Activated effector memory CD4-positive, alpha-beta T cell treated with anti-CD3 and anti-CD28 coated beads, Interleukin-2, amount 50 U/mL, for 16 hours (primary cell): ENCODE measurements around the gene PPP1R16B.

Experiments
- DNase-seq: peaks from one replicate; pipeline ENCODE4 v3.0.0-alpha.2; 2020

Gene PPP1R16B

DNA sequence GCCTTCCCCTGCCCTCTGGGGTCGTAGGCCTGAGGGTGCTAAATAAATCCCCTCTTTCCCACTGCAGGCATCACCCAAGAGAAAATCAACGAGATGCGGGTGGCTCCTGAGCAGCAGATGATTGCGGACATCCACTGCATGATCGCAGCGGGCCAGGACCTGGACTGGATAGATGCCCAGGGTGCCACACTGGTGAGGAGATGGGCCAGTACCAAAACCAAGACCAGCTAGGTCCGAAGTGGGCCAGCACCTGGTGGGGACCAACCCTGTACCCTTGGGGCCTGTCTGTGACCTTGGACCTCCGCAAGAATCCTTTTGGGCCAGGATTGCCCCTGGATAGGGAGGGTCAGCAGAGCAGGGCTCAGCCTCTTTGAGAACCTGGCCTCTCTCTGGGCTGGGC is 97.1 kb downstream of the PPP1R16B start:
- no peak for DNase-seq

DNA sequence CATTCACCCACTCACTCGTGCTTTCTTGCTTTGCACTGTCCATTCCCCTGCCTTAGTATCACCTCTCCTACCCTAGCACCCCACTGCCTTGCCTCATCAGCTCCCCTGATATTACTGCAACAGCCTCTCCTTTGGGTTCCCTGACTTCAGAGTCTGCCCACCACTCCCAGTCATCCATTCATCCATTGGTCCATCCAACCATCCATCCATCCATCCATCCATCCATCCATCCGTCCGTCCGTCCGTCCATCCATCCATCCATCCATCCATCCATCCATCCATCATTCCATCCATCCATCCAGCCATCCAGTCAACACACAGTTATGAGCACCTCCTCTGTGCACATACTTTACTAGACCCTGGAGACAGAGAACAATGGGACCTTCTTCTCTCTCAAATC is 97.8 kb downstream of the PPP1R16B start:
- DNase-seq, result no peak

DNA sequence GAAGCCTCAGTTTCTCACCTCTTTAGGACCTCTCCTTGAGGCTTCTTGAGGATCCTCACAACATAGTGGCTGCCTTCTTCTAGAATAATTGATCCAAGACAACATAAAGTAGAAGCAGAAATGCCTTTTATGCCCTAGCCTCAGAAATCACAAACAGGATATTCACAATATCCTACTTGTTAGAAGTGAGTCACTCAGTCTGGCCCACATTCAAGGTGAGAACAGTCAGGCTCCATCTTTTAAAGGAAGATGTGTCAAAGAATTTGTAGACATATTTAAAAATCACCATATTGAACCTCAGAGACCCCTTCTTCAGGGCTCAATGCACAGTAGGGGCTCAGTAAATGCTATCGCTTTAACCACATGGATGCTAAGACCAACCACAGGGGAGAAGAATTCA is 99.9 kb downstream of the PPP1R16B start:
- no peak for DNase-seq

DNA sequence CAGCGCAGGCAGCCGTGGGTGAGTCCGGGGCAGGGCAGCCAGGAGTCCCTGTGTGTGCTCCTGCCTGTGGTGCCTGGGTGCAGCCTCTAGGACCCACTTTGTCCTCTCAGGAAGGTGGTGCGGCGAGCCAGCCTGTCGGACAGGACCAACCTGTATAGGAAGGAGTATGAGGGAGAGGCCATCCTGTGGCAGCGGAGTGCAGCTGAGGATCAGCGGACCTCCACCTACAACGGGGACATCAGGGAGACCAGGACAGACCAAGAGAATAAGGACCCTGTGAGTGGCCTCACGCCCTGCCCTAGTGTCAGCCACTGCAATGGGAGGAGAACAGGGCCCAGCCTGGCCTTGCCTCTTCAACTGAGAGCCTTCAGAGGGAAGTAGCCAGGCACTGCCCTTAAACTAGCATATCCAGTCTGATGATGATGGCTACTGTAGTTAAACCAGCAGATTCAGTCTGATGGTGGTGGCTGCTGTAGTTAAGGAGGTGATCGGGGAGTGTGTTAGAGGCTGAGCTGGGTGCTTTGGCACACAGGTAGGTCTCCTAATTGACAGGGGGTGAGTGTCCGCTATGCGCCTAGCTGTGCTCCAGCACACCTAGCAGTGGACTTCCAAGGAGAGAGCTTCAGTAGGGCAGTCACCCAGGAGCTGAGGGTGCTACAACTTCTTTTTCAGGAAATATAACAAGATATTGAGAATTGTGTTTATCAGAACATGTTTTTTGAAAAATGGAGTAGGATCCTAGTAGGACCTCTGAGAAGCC is 102.6 kb downstream of the PPP1R16B start:
- no peak for DNase-seq

DNA sequence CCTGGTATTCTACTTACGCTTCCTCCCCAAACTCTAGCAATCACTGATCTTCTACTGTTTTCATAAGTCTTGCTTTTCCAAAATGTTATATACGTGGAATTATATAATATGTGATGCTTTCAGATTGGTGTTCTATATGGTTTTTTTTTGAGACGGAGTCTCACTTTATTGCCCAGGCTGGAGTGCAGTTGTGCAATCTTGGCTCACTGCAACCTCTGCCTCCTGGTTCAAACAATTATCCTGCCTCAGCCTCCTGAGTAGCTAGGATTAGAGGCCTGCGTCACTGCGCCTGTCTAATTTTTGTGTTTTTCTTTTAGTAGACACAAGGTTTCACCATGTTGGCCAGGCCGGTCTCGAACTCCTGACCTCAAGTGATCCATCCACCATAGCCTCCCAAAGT is 109.9 kb downstream of the PPP1R16B start:
- DNase-seq, result no peak

DNA sequence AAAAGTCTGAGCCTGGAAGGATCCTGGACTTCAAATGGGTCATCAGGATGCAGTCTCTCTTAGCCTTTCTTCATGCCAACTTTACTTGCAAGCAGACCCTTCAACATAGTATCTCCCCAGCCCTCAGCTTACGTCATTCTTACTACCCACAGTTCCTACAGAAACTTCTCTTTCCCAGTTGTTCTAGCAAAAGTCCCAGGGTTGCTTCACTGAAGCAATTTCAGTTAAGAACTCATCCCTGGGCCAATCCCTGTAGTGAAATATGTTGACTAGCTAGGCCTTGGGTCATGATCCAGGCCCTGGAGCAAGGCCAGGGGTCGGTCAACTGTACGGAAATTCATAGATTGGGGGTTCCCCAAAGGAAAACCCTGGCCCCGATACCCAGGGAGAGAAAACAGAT is 112.2 kb downstream of the PPP1R16B start:
- no peak for DNase-seq

DNA sequence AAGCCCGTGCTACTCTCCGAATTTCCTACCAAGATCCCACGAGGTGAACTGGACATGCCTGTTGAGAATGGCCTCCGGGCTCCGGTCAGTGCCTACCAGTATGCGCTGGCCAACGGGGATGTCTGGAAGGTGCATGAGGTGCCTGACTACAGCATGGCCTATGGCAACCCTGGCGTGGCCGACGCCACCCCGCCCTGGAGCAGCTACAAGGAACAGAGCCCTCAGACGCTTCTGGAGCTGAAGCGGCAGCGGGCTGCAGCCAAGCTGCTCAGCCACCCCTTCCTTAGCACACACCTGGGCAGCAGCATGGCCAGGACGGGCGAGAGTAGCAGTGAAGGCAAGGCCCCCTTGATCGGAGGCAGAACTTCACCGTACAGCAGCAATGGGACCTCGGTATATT is 112.7 kb downstream of the PPP1R16B start:
- no peak for DNase-seq

DNA sequence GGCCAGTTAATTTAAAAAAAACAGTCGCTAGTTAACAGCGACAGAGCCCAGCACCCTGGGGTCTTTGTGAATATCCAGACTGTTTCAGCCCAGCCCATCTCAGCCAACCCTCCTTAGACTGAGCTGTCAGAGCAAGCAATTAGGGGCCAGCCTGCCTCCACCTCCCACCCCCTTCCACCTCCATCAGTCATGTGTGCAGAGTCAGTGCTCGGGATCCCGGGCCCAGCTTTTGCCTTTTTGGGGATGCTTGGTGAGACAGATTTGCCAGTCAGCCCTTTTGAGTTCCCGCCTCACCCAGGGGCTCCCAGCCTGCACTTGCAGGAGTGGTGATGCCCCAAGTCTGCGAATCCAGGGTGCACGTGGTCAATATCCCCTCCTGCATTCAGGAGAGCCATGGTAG is 114.2 kb downstream of the PPP1R16B start:
- DNase-seq, result no peak

DNA sequence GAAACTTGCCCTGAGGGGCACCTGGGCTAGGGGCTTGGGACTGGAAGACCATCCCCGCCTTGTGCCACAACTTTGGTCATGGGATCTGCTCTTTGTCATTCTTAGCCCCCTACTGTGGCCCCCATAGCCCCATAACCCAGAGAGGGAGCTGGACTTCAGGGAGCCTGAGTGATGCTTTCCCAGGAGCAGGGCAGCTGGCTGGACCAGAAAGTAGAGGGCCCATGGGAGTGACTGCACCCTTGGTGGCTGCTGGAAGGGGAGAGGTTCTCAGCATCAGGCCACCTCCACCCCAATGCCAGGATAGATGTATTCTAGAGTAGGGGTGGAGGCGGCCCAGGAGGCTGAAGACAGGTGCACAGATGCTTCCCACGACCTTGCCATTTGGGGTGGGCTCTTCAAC is 114.9 kb downstream of the PPP1R16B start:
- no peak for DNase-seq

DNA sequence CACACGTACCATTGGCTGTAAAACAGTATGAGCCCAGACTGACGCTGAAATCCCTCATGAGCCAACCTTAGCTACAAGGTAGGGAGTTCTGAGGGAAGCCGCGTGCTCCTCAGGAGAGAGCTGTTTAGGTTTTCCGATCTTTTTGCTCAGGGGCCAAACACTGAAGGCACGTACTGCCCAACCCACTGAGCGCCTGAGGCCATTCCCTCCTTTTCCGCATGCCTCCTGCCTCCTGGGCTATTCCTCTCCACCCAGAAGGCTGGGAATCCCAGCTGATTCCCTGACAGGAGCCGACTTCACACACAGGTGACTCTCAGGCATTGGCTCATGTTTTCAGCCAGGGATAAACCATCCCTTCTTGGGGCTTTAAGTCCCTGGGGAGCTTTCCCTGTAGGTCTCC is 115.4 kb downstream of the PPP1R16B start:
- no peak for DNase-seq

DNA sequence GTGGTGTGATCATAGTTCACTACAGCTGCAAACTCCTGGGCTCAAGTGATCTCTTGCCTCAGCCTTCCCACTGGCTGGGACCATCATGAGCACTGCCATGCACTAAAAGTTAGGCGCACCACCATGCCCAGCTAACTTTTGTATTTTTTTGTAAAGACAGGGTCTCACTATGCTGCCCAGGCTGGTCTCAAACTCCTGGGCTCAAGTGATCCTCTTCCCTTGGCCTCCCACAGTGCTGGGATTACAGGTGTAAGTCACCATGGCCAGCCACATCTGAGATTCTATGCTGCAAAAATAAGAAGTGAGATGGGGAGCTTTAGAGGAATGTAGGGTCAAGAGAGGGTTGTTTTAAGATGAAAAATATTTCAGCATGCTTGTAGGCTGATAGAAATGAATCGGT is 119.2 kb downstream of the PPP1R16B start:
- no peak for DNase-seq

DNA sequence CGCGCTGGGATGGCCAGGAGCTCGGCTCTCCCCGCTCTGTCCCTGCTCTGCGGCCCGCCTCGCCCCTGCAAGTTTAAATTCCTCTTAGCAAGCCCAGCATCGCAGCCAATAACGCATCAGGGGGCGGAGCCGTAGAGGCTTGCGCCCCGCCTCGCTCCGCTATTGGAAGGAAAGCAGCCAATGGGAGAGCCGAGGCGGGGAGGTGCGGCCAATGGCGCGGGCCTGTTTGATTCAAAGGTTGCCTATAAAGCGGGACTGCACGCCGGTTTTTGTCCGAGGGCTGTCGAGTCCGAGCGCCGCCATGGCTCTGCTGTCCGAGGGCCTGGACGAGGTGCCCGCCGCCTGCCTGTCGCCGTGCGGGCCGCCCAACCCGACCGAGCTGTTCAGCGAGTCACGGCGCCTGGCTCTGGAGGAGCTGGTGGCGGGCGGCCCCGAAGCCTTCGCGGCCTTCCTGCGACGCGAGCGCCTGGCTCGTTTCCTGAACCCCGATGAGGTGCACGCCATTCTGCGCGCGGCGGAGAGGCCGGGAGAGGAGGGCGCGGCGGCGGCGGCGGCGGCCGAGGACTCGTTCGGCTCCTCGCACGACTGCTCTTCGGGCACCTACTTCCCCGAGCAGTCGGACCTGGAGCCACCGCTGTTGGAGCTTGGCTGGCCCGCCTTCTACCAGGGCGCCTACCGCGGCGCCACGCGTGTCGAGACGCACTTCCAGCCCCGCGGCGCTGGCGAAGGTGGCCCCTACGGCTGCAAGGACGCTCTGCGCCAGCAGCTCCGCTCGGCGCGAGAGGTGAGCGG is 120.8 kb downstream of the PPP1R16B start, which contains the start of gene FAM83D:
Gene FAM83D, plus strand, starts transcription at position 276 of the 792 bp plus-strand sequence. Its CDS starts 26 bp downstream, at position 302.
- DNase-seq, result peak; percentile 98

DNA sequence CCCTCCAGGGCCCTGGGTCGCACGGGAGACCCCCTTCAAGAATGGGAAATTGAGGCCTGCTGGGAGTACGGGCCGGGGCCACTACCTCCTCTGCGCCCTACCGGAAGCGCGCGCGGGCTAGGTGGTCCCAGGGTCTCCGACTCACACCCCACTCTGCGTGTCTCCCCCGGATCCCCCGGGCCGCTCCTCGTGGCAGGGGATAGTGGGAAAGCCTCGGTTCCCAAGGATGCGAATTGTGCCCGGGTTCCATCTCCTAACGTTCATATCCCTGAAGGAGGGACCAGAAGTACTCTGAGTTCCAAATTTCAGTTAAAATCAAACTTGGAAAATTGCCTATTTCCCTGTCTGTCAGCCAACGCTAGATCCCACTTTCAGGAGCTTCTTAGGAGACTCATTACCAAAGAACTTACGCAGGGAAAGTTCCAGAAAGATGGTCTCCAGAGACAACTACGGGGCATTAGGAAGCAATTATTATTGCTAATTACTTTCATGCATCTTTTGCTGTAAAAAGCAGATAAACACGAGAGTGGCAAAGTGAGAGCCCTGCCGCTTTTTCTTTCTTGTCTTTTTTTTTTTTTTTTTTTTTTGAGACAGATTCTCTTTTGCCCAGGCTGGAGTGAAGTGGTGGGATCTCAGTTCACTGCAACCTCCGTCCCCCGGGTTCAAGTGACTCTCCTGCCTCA is 121.6 kb downstream of the PPP1R16B start:
- no peak for DNase-seq

DNA sequence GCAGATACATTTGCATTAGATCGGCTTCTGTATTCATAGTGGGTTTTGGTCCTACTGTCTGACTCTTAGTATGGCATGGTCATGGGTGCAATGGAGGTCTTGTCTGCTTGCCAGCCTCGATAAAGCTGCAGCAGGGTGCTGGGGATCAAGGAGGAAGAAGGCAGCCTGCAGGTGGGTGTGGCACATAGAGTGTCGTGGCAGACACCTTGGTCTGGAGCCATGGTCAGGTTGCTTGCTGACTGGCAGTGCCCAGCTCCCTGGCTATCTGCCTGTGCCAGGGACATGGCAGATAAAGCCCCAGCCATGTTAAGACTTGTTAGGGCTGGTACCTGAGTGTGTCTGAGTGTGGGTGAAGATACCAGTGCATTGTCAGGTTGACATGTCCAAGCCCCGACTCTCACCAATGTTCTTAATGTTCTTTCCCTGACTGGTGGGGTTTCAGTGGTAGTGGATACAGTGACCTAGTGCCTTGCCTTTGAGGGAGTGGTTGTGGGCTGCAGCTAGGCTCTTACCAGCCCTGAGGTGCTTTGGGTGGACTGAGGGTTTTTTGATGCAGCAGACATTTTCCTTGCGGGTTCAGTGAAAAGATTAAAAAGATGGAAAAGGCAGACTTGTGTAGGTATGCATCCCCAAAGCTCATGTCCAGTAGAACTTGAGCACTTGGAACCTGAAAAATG is 122.5 kb downstream of the PPP1R16B start:
- DNase-seq, result no peak

DNA sequence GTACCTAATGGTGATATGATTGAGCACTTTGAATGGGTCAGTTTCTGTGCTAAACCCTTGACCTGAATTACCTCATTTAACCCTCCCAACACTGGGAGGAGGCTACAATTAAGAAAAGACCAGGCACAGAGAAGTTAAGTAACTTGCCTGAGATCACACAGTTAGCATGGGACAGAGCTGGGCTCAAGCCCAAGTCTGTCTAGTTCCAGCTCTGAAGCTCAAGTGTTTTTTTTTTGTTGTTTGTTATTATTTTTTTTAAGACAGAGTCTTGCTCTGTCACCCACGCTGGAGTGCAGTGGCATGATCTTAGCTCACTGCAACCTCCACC is 124.7 kb downstream of the PPP1R16B start:
- no peak for DNase-seq

DNA sequence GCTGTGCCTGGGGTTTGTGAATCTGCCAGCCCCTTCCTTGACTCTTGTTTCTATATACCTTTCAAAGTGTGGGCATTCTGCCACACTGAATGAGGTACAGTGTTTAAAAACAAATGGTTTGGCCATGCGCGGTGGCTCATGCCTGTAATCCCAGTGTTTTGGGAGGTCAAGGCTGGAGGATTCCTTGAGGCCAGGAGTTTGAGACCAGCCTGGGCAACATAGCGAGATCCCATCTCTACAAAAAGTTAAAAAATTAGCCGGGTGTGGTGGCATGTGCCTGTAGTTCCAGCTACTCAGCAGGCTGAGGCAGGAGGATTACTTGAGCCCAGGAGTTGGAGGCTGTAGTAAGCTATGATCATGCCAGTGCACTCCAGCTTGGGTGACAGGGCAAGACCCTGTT is 126.5 kb downstream of the PPP1R16B start:
- no peak for DNase-seq

DNA sequence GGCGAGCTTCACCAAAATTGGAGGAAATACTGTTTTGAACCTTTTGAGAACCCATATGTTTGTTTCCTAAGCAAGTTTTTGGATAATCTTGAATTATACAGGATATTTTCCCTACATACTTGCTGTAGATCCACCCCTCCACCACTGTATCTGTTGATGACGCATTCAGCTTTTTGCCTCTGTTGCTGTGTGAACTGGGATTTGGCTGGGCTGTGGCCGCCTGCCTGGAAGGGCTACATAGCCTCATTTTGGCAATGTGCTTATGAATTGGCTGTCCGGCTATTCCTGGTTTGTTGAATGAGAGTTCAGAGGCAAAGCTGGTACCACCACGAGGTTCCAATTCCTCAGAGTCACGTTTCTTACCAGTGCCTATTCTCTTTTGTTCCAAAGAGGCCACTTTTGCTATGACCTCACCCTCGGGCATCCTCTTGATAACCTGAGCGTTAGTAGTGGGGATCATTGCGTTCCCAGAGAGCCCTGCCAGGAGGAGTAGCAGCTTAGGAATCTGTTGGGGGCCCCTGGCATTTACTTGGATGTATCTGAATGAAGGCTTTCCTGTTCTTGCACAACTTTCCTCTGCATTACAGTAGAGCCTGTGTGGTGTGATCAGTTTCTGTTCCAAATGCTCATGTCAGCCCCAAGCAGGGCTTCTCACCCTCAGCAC is 127.1 kb downstream of the PPP1R16B start:
- peak; percentile 33 for DNase-seq

DNA sequence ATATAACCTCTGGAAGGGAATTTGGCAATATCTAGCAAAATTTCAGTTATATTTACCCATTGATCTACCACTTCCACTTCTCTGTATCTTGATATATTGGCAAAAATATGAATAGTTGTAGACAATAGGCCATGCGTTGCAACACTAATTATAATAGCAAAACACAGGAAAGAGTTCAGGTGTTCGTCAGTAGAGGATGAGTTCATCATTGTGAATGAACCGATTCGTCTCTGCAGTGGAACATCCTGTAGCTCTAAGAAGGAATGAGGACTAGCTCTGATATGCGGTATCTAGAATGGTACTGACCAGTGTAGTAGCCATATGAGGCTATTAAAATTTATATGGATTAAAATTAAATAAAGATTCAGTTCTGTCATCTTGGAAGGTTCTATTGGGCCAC is 129.0 kb downstream of the PPP1R16B start:
- DNase-seq, result no peak

DNA sequence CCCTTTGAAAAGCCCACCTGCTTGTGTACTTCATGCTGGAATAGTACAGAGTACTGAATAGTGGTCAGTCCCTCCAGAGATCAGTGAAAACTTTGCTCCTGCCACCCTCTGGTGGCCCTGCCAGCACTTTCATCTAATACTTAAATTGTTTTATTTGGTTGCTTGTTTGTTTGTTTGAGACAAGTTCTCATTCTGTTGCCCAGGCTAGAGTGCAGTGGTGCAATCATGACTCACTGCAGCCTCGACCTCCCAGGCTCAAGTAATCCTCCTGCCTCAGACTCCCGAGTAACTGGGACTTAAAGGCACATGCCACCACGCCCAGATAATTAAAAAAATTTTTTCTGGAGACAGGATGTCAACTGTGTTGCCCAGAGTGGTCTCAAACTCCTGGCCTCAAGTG is 129.8 kb downstream of the PPP1R16B start:
- peak; percentile 36 for DNase-seq

DNA sequence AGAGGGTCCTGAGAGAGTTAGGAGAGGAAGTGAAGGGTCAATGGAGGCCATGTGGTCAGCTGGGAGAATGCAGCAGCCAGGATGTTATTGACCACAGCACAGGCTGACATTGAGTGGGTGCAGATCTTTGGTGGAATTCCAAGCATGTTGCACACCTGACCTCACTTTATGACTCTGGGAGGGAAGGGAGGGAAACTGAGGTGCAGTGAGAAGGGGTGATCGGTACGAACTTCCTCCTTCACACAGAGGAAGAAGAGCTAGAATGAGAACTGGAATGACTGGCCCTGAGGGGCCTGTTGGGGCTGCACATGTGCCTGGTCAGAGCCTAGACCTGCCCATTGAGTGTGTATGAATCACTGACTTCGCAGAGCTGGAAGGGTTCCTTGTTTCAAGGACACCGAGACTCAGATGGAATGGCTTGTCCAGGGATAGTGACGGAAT is 130.5 kb downstream of the PPP1R16B start:
- no peak for DNase-seq

DNA sequence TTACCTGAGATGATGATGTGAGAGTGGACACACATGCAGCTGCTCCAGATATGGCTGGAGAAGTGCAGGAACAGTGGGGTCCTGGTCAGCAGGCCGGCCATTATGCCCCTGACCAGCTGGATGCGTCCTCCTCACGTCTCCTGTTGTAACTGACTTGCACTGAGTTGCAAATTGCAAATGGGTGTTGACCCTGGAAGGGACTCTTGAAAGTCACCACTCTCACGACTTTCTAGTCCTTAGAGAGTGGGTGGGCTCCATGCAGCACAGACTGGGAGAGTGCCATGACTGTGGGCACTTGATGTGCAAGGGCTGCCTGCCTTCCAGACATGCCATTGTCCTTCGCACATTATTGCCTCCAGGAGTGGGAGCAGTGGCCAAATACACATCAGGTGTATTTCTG is 131.5 kb downstream of the PPP1R16B start:
- no peak for DNase-seq

DNA sequence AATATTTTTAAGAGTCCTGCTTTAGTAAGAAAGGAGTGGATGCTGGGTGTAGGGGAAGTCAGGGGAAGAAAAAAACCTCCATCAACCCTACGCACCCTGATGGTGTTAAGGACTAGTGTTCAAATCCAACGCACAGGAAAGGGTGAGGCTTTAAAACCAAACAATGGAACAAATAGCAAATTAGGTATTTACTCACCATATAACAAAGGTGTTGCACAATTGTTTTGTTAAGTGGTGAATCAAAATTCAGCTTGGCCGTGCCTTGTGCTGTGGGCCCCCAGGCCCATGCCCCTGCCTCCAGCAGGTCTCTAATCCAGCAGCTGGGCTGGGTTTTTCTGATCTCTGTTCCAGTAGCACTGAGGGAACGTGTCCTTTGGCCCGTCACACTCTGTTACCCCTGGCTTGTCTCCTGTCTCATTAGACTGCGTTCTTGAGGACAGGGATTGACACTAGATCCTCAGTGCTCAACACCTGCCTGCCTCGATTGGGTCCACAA is 132.5 kb downstream of the PPP1R16B start:
- DNase-seq, result no peak

DNA sequence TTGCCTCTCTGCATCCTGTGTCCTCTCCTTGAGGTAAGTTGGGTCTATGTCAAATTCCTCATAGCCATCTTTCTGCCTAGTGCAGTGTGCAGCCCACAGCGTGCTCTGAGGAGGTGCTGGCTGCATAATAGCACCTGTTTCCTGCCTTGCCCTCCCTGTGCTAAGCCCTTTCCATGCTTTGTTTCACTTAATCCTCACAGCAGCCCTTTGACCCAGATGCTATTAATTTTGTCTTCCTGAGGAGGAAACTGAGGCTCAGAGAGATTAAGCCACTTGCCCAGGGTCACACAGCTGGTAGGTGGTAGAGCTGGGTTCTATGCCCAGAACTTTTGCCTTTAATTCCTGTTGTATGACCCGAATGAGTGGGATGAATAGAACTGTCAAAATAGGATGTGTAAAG is 134.2 kb downstream of the PPP1R16B start:
- no peak for DNase-seq
